Spleen (tissue), 7 donors: ENCODE data around the gene VPS37B.
"Not testable (repeated sequence)": the region's sequence is repeated elsewhere in the genome, so short reads cannot be mapped to it uniquely, and the experiment has no call there.

ENCODE experiments used
- POLR2AphosphoS5 ChIP-seq, 3 donors: sonication (generic); formaldehyde crosslinking; IDR thresholded peaks; one replicate each; pipeline ENCODE4 v1.5.1; 2017; ENCODE audit warnings: antibody characterized with exemption in 3 of 3
- TF ChIP-seq, protein P1 (sequence below), 11 experiments: fragments of 200-600 bp in 7 of 11; fragments of 450-650 bp in 4 of 11; sonication (generic) in 4 of 11; IDR thresholded peaks in 8 of 11; conservative IDR thresholded peaks in 3 of 11; 1 replicate in 7 of 11; 2 replicates in 4 of 11; pipeline versions ENCODE4 v1.4.0 to v1.8.0; 2016 to 2021; ENCODE audit warnings: antibody characterized with exemption in 11 of 11, inconsistent platforms in 4 of 11, mild to moderate bottlenecking in 1 of 11
- donor health status: DM: no; HTN: no; CAD: no; lungs with moderate emphysema.
- donor health status: DM: no; HTN: no; CAD: no.
- donor health status: DM: no; HTN: no; CAD: no.

DNA sequence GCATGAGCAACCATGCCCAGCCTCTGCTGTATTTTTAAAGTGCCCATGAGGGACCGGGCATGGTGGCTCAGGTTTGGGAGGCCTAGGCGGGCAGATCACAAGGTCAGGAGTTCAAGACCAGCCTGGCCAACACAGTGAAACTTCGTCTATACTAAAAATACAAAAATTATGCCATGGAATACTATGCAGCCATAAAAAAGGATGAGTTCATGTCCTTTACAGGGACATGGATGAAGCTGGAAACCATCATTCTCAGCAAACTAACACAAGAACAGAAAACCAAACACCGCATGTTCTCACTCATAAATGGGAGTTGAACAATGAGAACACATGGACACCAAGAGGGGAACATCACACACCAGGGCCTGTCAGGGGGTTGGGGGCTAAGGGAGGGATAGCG lies 9.3 kb upstream of the VPS37B start:
- not testable (repeated sequence) for TF ChIP-seq POLR2AphosphoS5 (IDR thresholded peaks at IDR 0.05)
- TF ChIP-seq, protein P1, sequence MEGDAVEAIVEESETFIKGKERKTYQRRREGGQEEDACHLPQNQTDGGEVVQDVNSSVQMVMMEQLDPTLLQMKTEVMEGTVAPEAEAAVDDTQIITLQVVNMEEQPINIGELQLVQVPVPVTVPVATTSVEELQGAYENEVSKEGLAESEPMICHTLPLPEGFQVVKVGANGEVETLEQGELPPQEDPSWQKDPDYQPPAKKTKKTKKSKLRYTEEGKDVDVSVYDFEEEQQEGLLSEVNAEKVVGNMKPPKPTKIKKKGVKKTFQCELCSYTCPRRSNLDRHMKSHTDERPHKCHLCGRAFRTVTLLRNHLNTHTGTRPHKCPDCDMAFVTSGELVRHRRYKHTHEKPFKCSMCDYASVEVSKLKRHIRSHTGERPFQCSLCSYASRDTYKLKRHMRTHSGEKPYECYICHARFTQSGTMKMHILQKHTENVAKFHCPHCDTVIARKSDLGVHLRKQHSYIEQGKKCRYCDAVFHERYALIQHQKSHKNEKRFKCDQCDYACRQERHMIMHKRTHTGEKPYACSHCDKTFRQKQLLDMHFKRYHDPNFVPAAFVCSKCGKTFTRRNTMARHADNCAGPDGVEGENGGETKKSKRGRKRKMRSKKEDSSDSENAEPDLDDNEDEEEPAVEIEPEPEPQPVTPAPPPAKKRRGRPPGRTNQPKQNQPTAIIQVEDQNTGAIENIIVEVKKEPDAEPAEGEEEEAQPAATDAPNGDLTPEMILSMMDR (IDR thresholded peaks at IDR 0.05 in 8 of 11, conservative IDR thresholded peaks at IDR 0.05 in 3 of 11) = not testable (repeated sequence)
